Mucosa of stomach (tissue), 1 donor: ENCODE results near the gene EIF2AK2.

ENCODE experiments used
- H3K27me3 ChIP-seq: one replicate; pipeline ENCODE4 v1.7.0; 2013; ENCODE audit warnings: mild to moderate bottlenecking, low read length; ENCODE audit not compliant: control insufficient read depth, insufficient read depth
- H3K36me3 ChIP-seq: one replicate; pipeline ENCODE4 v1.7.0; 2013; ENCODE audit warnings: low read length; ENCODE audit not compliant: control insufficient read depth, insufficient read depth
- H3K4me1 ChIP-seq: one replicate; pipeline ENCODE4 v1.7.0; 2013; ENCODE audit warnings: mild to moderate bottlenecking, low read length; ENCODE audit not compliant: control insufficient read depth, insufficient read depth
- H3K4me3 ChIP-seq: one replicate; pipeline ENCODE4 v1.7.0; 2013; ENCODE audit warnings: low read length
- H3K9ac ChIP-seq: one replicate; pipeline ENCODE4 v1.7.0; 2013; ENCODE audit warnings: mild to moderate bottlenecking, low read length, moderate library complexity
- H3K9me3 ChIP-seq: one replicate; pipeline ENCODE4 v1.7.0; 2013; ENCODE audit warnings: mild to moderate bottlenecking, low read length, moderate library complexity; ENCODE audit not compliant: control insufficient read depth
- donor health status: Pancreatic carcinoma.

EIF2AK2 gene

GRCh38 chr2:37117566-37117965, 39.2 kb downstream of the EIF2AK2 start:
- Histone ChIP-seq H3K36me3 (peaks cover 5% of the 10 kb centered on the region), H3K27me3 (no peaks in the 10 kb centered on the region), H3K9ac (no peak overlapping the region), H3K4me3 (no peak overlapping the region), H3K4me1 (no peaks in the 10 kb centered on the region), H3K9me3 (no peaks in the 10 kb centered on the region)

- no peak overlapping the region for H3K4me3 ChIP-seq
- peaks cover 8% of the 10 kb centered on the region for H3K36me3 ChIP-seq
- no peaks in the 10 kb centered on the region for H3K9me3 ChIP-seq
- H3K9ac ChIP-seq, result no peak overlapping the region
- H3K4me1 ChIP-seq, result no peaks in the 10 kb centered on the region
- H3K27me3 ChIP-seq, result no peaks in the 10 kb centered on the region
These were observed 44.8 kb downstream of the EIF2AK2 start for GRCh38 chr2:37111958-37112357.

GRCh38 chr2:37110306-37111212, 46.2 kb downstream of the EIF2AK2 start:
- H3K9me3 ChIP-seq, result no peaks in the 10 kb centered on the region
- peaks cover 3% of the 10 kb centered on the region for H3K36me3 ChIP-seq

GRCh38 chr2:37109523-37109922, 47.3 kb downstream of the EIF2AK2 start:
- H3K9me3 ChIP-seq, result no peaks in the 10 kb centered on the region
- no peaks in the 10 kb centered on the region for H3K27me3 ChIP-seq
- H3K9ac ChIP-seq, result no peak overlapping the region
- H3K4me3 ChIP-seq, result no peak overlapping the region
- H3K4me1 ChIP-seq, result no peaks in the 10 kb centered on the region
- H3K36me3 ChIP-seq, result peaks cover 3% of the 10 kb centered on the region

More at GRCh38 chr2:37110306-37111212, 46.2 kb downstream of the EIF2AK2 start:
- H3K4me1 ChIP-seq, result no peaks in the 10 kb centered on the region
- H3K9ac ChIP-seq, result no peak overlapping the region
- no peaks in the 10 kb centered on the region for H3K27me3 ChIP-seq
- H3K4me3 ChIP-seq, result no peak overlapping the region

- Histone ChIP-seq H3K9ac (no peak overlapping the region), H3K36me3 (peaks cover 3% of the 10 kb centered on the region), H3K27me3 (no peaks in the 10 kb centered on the region), H3K4me1 (no peaks in the 10 kb centered on the region), H3K4me3 (no peak overlapping the region), H3K9me3 (no peaks in the 10 kb centered on the region)
These were observed 51.6 kb downstream of the EIF2AK2 start for GRCh38 chr2:37105150-37105549.

- H3K36me3 ChIP-seq, result peaks cover 3% of the 10 kb centered on the region
These were observed 52.6 kb downstream of the EIF2AK2 start for GRCh38 chr2:37104178-37104577.

GRCh38 chr2:37102588-37102987, 54.2 kb downstream of the EIF2AK2 start:
- Histone ChIP-seq H3K9ac (no peak overlapping the region), H3K4me3 (no peak overlapping the region), H3K27me3 (no peaks in the 10 kb centered on the region), H3K4me1 (no peaks in the 10 kb centered on the region), H3K9me3 (no peaks in the 10 kb centered on the region), H3K36me3 (no peaks in the 10 kb centered on the region)

More at GRCh38 chr2:37104178-37104577, 52.6 kb downstream of the EIF2AK2 start:
- no peaks in the 10 kb centered on the region for H3K4me1 ChIP-seq
- no peaks in the 10 kb centered on the region for H3K27me3 ChIP-seq
- no peaks in the 10 kb centered on the region for H3K9me3 ChIP-seq
- H3K4me3 ChIP-seq, result no peak overlapping the region
- no peak overlapping the region for H3K9ac ChIP-seq

- Histone ChIP-seq H3K4me1 (no peaks in the 10 kb centered on the region), H3K36me3 (no peaks in the 10 kb centered on the region), H3K4me3 (no peak overlapping the region), H3K27me3 (no peaks in the 10 kb centered on the region), H3K9ac (no peak overlapping the region), H3K9me3 (no peaks in the 10 kb centered on the region)
These were observed 56.7 kb downstream of the EIF2AK2 start for GRCh38 chr2:37100054-37100453.

- Histone ChIP-seq H3K4me1 (no peaks in the 10 kb centered on the region), H3K9me3 (no peaks in the 10 kb centered on the region), H3K9ac (no peak overlapping the region), H3K4me3 (no peak overlapping the region), H3K27me3 (no peaks in the 10 kb centered on the region), H3K36me3 (peaks cover 3% of the 10 kb centered on the region)
These were observed 58.2 kb downstream of the EIF2AK2 start for GRCh38 chr2:37098416-37099118.

GRCh38 chr2:37096568-37096967, 60.2 kb downstream of the EIF2AK2 start:
- Histone ChIP-seq H3K4me3 (no peak overlapping the region), H3K9ac (no peak overlapping the region), H3K27me3 (no peaks in the 10 kb centered on the region), H3K36me3 (peaks cover 3% of the 10 kb centered on the region), H3K9me3 (no peaks in the 10 kb centered on the region), H3K4me1 (no peaks in the 10 kb centered on the region)

GRCh38 chr2:37091873-37092272, 64.9 kb downstream of the EIF2AK2 start:
- Histone ChIP-seq H3K4me1 (no peaks in the 10 kb centered on the region), H3K4me3 (no peak overlapping the region), H3K9me3 (no peaks in the 10 kb centered on the region), H3K27me3 (no peaks in the 10 kb centered on the region), H3K9ac (no peak overlapping the region), H3K36me3 (peaks cover 7% of the 10 kb centered on the region)

GRCh38 chr2:37090019-37090477, 66.7 kb downstream of the EIF2AK2 start:
- peaks cover 8% of the 10 kb centered on the region for H3K4me1 ChIP-seq
- no peak overlapping the region for H3K9ac ChIP-seq
- no peak overlapping the region for H3K4me3 ChIP-seq
- H3K36me3 ChIP-seq, result peaks cover 7% of the 10 kb centered on the region
- no peaks in the 10 kb centered on the region for H3K27me3 ChIP-seq
- H3K9me3 ChIP-seq, result no peaks in the 10 kb centered on the region
